ENCODE data around the gene LRRC26. TPM values are rescaled to one million over a fixed set of nuclear protein-coding genes. Genes with fewer than 3 reads are reported as not detected.

LRRC26 gene
- total and polyA plus RNA-seq, 2 of the 13 experiments (the other 11 are each of a cell fraction or from before 2014, with no cell fraction given): not detected

- TF ChIP-seq ZBTB39 (CRISPR knock-in tag; IDR thresholded peaks at IDR 0.05): no peak
- TF ChIP-seq, protein P1, sequence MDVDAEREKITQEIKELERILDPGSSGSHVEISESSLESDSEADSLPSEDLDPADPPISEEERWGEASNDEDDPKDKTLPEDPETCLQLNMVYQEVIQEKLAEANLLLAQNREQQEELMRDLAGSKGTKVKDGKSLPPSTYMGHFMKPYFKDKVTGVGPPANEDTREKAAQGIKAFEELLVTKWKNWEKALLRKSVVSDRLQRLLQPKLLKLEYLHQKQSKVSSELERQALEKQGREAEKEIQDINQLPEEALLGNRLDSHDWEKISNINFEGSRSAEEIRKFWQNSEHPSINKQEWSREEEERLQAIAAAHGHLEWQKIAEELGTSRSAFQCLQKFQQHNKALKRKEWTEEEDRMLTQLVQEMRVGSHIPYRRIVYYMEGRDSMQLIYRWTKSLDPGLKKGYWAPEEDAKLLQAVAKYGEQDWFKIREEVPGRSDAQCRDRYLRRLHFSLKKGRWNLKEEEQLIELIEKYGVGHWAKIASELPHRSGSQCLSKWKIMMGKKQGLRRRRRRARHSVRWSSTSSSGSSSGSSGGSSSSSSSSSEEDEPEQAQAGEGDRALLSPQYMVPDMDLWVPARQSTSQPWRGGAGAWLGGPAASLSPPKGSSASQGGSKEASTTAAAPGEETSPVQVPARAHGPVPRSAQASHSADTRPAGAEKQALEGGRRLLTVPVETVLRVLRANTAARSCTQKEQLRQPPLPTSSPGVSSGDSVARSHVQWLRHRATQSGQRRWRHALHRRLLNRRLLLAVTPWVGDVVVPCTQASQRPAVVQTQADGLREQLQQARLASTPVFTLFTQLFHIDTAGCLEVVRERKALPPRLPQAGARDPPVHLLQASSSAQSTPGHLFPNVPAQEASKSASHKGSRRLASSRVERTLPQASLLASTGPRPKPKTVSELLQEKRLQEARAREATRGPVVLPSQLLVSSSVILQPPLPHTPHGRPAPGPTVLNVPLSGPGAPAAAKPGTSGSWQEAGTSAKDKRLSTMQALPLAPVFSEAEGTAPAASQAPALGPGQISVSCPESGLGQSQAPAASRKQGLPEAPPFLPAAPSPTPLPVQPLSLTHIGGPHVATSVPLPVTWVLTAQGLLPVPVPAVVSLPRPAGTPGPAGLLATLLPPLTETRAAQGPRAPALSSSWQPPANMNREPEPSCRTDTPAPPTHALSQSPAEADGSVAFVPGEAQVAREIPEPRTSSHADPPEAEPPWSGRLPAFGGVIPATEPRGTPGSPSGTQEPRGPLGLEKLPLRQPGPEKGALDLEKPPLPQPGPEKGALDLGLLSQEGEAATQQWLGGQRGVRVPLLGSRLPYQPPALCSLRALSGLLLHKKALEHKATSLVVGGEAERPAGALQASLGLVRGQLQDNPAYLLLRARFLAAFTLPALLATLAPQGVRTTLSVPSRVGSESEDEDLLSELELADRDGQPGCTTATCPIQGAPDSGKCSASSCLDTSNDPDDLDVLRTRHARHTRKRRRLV (CRISPR knock-in tag; IDR thresholded peaks at IDR 0.05): no peak
- TF ChIP-seq ZSCAN30 (CRISPR knock-in tag; IDR thresholded peaks at IDR 0.05): no peak
- no peak for TF ChIP-seq TIGD3 (CRISPR knock-in tag; IDR thresholded peaks at IDR 0.05; ENCODE audit: borderline replicate concordance)
- no peak for TF ChIP-seq ZNF605 (CRISPR knock-in tag; IDR thresholded peaks at IDR 0.05)
- peak; percentile 35; the same call in 1 of the 2 replicates for TF ChIP-seq ZNF574 (CRISPR knock-in tag; IDR thresholded peaks at IDR 0.05)
- TF ChIP-seq HOXA7 (CRISPR knock-in tag; IDR thresholded peaks at IDR 0.05): no peak
- no peak for TF ChIP-seq ZNF180 (CRISPR knock-in tag; IDR thresholded peaks at IDR 0.05; ENCODE audit: borderline replicate concordance, low read depth)
- TF ChIP-seq REPIN1 (CRISPR knock-in tag; IDR thresholded peaks at IDR 0.05; ENCODE audit: borderline replicate concordance, low read depth): no peak
- TF ChIP-seq NCOA1 (CRISPR knock-in tag; IDR thresholded peaks at IDR 0.05): no peak
- TF ChIP-seq ZHX1 (CRISPR knock-in tag; IDR thresholded peaks at IDR 0.05; ENCODE audit: low read depth): no peak
- peak; percentile 54; the same call in 1 of the 2 replicates for TF ChIP-seq YEATS4 (CRISPR knock-in tag; IDR thresholded peaks at IDR 0.05; ENCODE audit: borderline replicate concordance)
Measured at GRCh38 chr9:137168904-137169856, 671 bp downstream of the LRRC26 start (continued).

Data from HepG2 (cell line).